ENCODE data around the gene PARP12.

GRCh38 chr7:140033779-140034363 is 28.9 kb downstream of the PARP12 start:
- TF ChIP-seq CTCF (IDR thresholded peaks at IDR 0.05 in 2 of 3, conservative IDR thresholded peaks at IDR 0.05 in 1 of 3; ENCODE audit: control insufficient read depth in 2 of 3, extremely low read depth in 1 of 3, insufficient read depth in 1 of 3, low read depth in 3 of 3, low read length in 3 of 3) (no peak), IRF4 (IDR thresholded peaks at IDR 0.05; ENCODE audit: low read depth, low read length) (no peak), ZNF274 (IDR thresholded peaks at IDR 0.05; ENCODE audit: insufficient read depth, insufficient read length) (no peak), NRF1 (conservative IDR thresholded peaks at IDR 0.05; ENCODE audit: low read depth, low read length) (no peak), REST (IDR thresholded peaks at IDR 0.05; ENCODE audit: low read depth, low read length) (no peak), RAD21 (IDR thresholded peaks at IDR 0.05; ENCODE audit: insufficient read depth, low read depth, low read length) (no peak), CREB1 (IDR thresholded peaks at IDR 0.05; ENCODE audit: low read depth) (no peak), SMAD1 (IDR thresholded peaks at IDR 0.05; ENCODE audit: low read depth, partially characterized antibody) (no peak), HDAC6 (IDR thresholded peaks at IDR 0.05; ENCODE audit: unreplicated experiment) (no peak), ZZZ3 (IDR thresholded peaks at IDR 0.05; ENCODE audit: control insufficient read depth, insufficient read length, low read depth) (no peak), NFIC (IDR thresholded peaks at IDR 0.05; ENCODE audit: low read depth, low read length) (no peak), PKNOX1 (IDR thresholded peaks at IDR 0.05) (no peak), SREBF2 (IDR thresholded peaks at IDR 0.05; ENCODE audit: low read length) (no peak)
- TF ChIP-seq, protein P1, sequence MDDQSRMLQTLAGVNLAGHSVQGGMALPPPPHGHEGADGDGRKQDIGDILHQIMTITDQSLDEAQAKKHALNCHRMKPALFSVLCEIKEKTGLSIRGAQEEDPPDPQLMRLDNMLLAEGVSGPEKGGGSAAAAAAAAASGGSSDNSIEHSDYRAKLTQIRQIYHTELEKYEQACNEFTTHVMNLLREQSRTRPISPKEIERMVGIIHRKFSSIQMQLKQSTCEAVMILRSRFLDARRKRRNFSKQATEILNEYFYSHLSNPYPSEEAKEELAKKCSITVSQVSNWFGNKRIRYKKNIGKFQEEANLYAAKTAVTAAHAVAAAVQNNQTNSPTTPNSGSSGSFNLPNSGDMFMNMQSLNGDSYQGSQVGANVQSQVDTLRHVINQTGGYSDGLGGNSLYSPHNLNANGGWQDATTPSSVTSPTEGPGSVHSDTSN (IDR thresholded peaks at IDR 0.05; ENCODE audit: insufficient replicate concordance, low read depth, low read length): no peak
